ENCODE results near the gene ERGIC3.

The ERGIC3 gene

GRCh38 chr20:35586751-35587425, 45.0 kb downstream of the ERGIC3 start:
- no peak for DNase-seq (ENCODE audit: low spot score)
- TF ChIP-seq CTCF (IDR thresholded peaks at IDR 0.05; ENCODE audit: extremely low read depth, missing control alignments), result no peak

GRCh38 chr20:35587436-35587835, 45.6 kb downstream of the ERGIC3 start:
- no peak for TF ChIP-seq CTCF (IDR thresholded peaks at IDR 0.05; ENCODE audit: extremely low read depth, missing control alignments)
- no peak for DNase-seq (ENCODE audit: low spot score)

- TF ChIP-seq CTCF (IDR thresholded peaks at IDR 0.05; ENCODE audit: extremely low read depth, missing control alignments), result no peak
- no peak for DNase-seq (ENCODE audit: low spot score)
These were observed 46.5 kb downstream of the ERGIC3 start for GRCh38 chr20:35588397-35588796.

- TF ChIP-seq CTCF (IDR thresholded peaks at IDR 0.05; ENCODE audit: extremely low read depth, missing control alignments), result no peak
- no peak for DNase-seq (ENCODE audit: low spot score)
These were observed 50.6 kb downstream of the ERGIC3 start for GRCh38 chr20:35592339-35592974.

- no peak for TF ChIP-seq CTCF (IDR thresholded peaks at IDR 0.05; ENCODE audit: extremely low read depth, missing control alignments)
- no peak for DNase-seq (ENCODE audit: low spot score)
These were observed 53.6 kb downstream of the ERGIC3 start for GRCh38 chr20:35595456-35595855.

GRCh38 chr20:35595901-35596300, 54.0 kb downstream of the ERGIC3 start:
- DNase-seq (ENCODE audit: low spot score), result no peak
- TF ChIP-seq CTCF (IDR thresholded peaks at IDR 0.05; ENCODE audit: extremely low read depth, missing control alignments), result no peak

GRCh38 chr20:35597186-35597585, 55.3 kb downstream of the ERGIC3 start:
- no peak for TF ChIP-seq CTCF (IDR thresholded peaks at IDR 0.05; ENCODE audit: extremely low read depth, missing control alignments)

More at GRCh38 chr20:35597186-35597585, 55.3 kb downstream of the ERGIC3 start:
- no peak for DNase-seq (ENCODE audit: low spot score)

All from GM20000 (cell line).